Astrocyte (in vitro differentiated cells and primary cell): ENCODE results near the gene ZMAT2.

ENCODE experiments used
- CTCF ChIP-seq: IDR thresholded peaks from 2 replicates; pipeline ENCODE4 v1.5.1; 2011; ENCODE audit warnings: low read depth, mild to moderate bottlenecking, inconsistent platforms, low read length, moderate library complexity; ENCODE audit not compliant: insufficient read depth
- EZH2 ChIP-seq: IDR thresholded peaks from 2 replicates; pipeline ENCODE4 v1.6.1; 2012; ENCODE audit warnings: mild to moderate bottlenecking, low read length, inconsistent platforms; ENCODE audit not compliant: insufficient read depth

- TF ChIP-seq CTCF (no peak), EZH2 (no peak)
These were observed 9.0 kb upstream of the ZMAT2 start, which contains the start of the genes HARS1 and HARS2 for GRCh38 chr5:140690941-140691924.
